Gastroesophageal sphincter (tissue), 3 donors: ENCODE results near the gene GSTM3.

ENCODE experiments used
- CTCF ChIP-seq, 4 experiments: fragments of 200-600 bp in 2 of 4; fragments of 450-650 bp in 2 of 4; sonication (generic) in 1 of 4; IDR thresholded peaks; one replicate each; pipeline ENCODE4 v1.5.1; 2017 to 2019; ENCODE audit warnings: antibody characterized with exemption in 4 of 4, mild to moderate bottlenecking in 2 of 4, moderate library complexity in 2 of 4
- EP300 ChIP-seq: sonication (generic); formaldehyde crosslinking; IDR thresholded peaks from one replicate; pipeline ENCODE4 v1.6.1; 2017; ENCODE audit warnings: antibody characterized with exemption, mild to moderate bottlenecking
- POLR2A ChIP-seq, 2 donors: fragments of 450-650 bp; IDR thresholded peaks; one replicate each; pipeline ENCODE4 v1.6.1; 2017; ENCODE audit warnings: antibody characterized with exemption in 2 of 2, mild to moderate bottlenecking in 2 of 2, moderate library complexity in 1 of 2

GRCh38 chr1:109757936-109758786, 17.3 kb upstream of the GSTM3 start:
- TF ChIP-seq CTCF (IDR thresholded peaks at IDR 0.05) (no peak), EP300 (no peak), POLR2A (IDR thresholded peaks at IDR 0.05) (no peak)
